ENCODE data around the gene TAPBP.

DNA sequence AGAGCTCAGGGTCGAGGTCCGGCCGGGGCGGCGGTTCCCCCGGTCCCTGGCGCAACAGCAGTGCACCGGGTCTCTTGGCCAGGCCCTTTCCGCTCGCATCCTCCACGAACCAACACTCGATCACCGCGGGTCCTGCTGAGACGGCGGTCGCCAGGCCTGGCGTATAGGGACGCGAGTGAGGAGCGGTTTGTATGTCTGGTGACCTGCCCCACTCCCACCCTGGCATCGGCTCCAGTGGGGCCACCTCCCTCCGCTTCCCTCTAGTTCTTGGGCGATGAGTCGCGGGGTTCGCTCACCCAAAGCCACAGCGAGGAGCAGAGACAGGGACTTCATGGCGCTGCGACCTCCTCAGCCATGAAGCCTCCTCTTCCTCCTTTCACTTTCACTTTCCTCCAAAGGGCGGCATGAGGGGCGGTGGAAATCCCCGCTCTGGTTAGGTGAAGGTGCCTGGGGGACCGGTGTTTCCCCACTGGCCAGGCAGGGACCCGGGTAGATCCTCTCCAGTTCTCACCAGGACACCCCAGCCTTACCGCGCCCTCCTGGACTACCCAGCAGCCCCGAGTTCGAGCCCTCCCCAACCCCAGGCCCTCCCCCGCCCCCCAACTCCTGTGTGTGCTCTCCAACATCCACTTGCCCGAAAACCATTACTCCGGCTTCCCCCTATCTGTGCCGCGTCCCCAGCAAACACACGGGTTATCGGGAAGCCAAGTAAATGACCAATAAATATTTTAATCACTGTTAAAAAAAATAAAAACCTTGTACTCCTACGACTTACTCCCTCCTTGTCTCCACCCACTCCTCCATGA lies at the start of gene TAPBP:
- TF ChIP-seq POLR2A (IDR thresholded peaks at IDR 0.05; ENCODE audit: borderline replicate concordance, extremely low read depth, insufficient read depth, insufficient read length) (peak; percentile 49), SP1 (IDR thresholded peaks at IDR 0.05; ENCODE audit: low read depth) (no peak)
- TF ChIP-seq, protein P1, sequence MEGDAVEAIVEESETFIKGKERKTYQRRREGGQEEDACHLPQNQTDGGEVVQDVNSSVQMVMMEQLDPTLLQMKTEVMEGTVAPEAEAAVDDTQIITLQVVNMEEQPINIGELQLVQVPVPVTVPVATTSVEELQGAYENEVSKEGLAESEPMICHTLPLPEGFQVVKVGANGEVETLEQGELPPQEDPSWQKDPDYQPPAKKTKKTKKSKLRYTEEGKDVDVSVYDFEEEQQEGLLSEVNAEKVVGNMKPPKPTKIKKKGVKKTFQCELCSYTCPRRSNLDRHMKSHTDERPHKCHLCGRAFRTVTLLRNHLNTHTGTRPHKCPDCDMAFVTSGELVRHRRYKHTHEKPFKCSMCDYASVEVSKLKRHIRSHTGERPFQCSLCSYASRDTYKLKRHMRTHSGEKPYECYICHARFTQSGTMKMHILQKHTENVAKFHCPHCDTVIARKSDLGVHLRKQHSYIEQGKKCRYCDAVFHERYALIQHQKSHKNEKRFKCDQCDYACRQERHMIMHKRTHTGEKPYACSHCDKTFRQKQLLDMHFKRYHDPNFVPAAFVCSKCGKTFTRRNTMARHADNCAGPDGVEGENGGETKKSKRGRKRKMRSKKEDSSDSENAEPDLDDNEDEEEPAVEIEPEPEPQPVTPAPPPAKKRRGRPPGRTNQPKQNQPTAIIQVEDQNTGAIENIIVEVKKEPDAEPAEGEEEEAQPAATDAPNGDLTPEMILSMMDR (IDR thresholded peaks at IDR 0.05 in 2 of 3, conservative IDR thresholded peaks at IDR 0.05 in 1 of 3; ENCODE audit: borderline replicate concordance in 1 of 3, insufficient read depth in 1 of 3, low read depth in 2 of 3, low read length in 2 of 3) = no peak

Measured in HCT116 (cell line).